ENCODE measurements around the gene FAP.
A peak's percentile ranks its signal among the peaks of the same experiment; 100 is the strongest.

Gene FAP

GRCh38 chr2:162126111-162126519 is 117.1 kb downstream of the FAP start:
- no peak for DNase-seq (ENCODE audit: low spot score)

DNA sequence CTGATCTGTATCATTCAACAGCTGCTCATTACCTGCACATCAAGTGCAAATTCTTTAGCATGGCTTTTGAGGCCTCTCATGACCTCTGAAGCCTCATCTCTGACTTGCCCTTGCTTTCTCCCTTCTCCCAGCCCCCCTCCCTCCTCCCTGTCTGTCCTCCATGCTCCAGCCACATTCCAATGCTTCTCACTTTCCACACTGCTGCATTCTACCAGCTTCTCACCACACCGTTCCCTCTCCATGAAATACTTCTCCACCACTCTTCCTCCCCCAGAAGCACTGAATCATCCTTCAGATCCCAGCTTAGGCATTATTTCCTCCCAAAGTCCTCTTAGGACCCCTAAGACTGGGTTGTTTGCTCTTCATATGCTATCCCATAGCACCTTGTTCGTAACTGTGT is 118.1 kb downstream of the FAP start:
- DNase-seq (ENCODE audit: low spot score), result no peak

GRCh38 chr2:162123806-162124758 is 119.2 kb downstream of the FAP start:
- DNase-seq (ENCODE audit: low spot score), result peak; percentile 79
